HepG2 (cell line): ENCODE results near the gene SRF. TPM values are rescaled to one million over a fixed set of nuclear protein-coding genes. Genes with fewer than 3 reads are reported as not detected.

Experiments
- AGO2 ChIP-seq: fragments of 200-400 bp; formaldehyde crosslinking; optimal IDR thresholded peaks from 2 replicates; pipeline ENCODE3; 2017; ENCODE audit warnings: mild to moderate bottlenecking, low read depth, low read length, moderate library complexity
- ATF1 ChIP-seq: IDR thresholded peaks from 2 replicates; pipeline ENCODE4 v1.6.1; 2016; ENCODE audit warnings: mild to moderate bottlenecking, control low read depth
- CENPT ChIP-seq: sonication (generic); formaldehyde crosslinking; IDR thresholded peaks from 2 replicates; pipeline ENCODE4 v1.8.0; 2022; ENCODE audit warnings: low read depth, mild to moderate bottlenecking, moderate library complexity, missing genetic modification reagents
- MEIS1 ChIP-seq: sonication (generic); formaldehyde crosslinking; IDR thresholded peaks from 2 replicates; pipeline ENCODE4 v1.9.0; 2021; ENCODE audit warnings: mild to moderate bottlenecking, missing genetic modification reagents, moderate library complexity, borderline replicate concordance
- NR1H2 ChIP-seq: sonication (generic); formaldehyde crosslinking; IDR thresholded peaks from 2 replicates; pipeline ENCODE4 v1.8.1; 2022; ENCODE audit warnings: low read depth, missing genetic modification reagents, borderline replicate concordance
- PAWR ChIP-seq: sonication (generic); formaldehyde crosslinking; IDR thresholded peaks from 2 replicates; pipeline ENCODE4 v1.4.0; 2020; ENCODE audit warnings: missing genetic modification reagents, mild to moderate bottlenecking, borderline replicate concordance
- RBM22 ChIP-seq: fragments of 200-400 bp; formaldehyde crosslinking; optimal IDR thresholded peaks from 2 replicates; pipeline ENCODE3; 2017; ENCODE audit warnings: mild to moderate bottlenecking, low read length, moderate library complexity
- REL ChIP-seq: sonication (generic); formaldehyde crosslinking; conservative IDR thresholded peaks from 2 replicates; pipeline ENCODE4 v1.8.0; 2022; ENCODE audit warnings: mild to moderate bottlenecking, missing genetic modification reagents, moderate library complexity
- SOX13 ChIP-seq, 3 experiments: fragments of 450-650 bp in 1 of 3; sonication (generic) in 1 of 3; formaldehyde crosslinking in 1 of 3; IDR thresholded peaks in 2 of 3; conservative IDR thresholded peaks in 1 of 3; 2 replicates each; pipeline versions ENCODE4 v1.5.0 to v1.6.1; 2016 to 2020; ENCODE audit warnings: antibody characterized with exemption in 1 of 3, mild to moderate bottlenecking in 1 of 3, missing compliant biosample characterization in 1 of 3, missing genetic modification reagents in 1 of 3, moderate library complexity in 1 of 3
- TCF12 ChIP-seq, 2 experiments: fragments of 450-650 bp in 1 of 2; sonication (generic) in 1 of 2; formaldehyde crosslinking in 1 of 2; IDR thresholded peaks; 2 replicates each; pipeline versions ENCODE4 v1.6.1 to v1.8.0; 2017 to 2022; ENCODE audit warnings: antibody characterized with exemption in 1 of 2, mild to moderate bottlenecking in 1 of 2, missing genetic modification reagents in 1 of 2, moderate library complexity in 1 of 2
- ZFX ChIP-seq: sonication (generic); formaldehyde crosslinking; IDR thresholded peaks from 2 replicates; pipeline ENCODE4 v1.4.0; 2020; ENCODE audit warnings: mild to moderate bottlenecking, low read depth, missing genetic modification reagents, moderate library complexity
- ZNF501 ChIP-seq: sonication (generic); formaldehyde crosslinking; IDR thresholded peaks from 2 replicates; pipeline ENCODE4 v1.5.1; 2020; ENCODE audit warnings: mild to moderate bottlenecking, moderate library complexity, missing genetic modification reagents
- ZNF678 ChIP-seq: sonication (generic); formaldehyde crosslinking; IDR thresholded peaks from 2 replicates; pipeline ENCODE4 v1.4.0; 2020; ENCODE audit warnings: mild to moderate bottlenecking, missing genetic modification reagents
- ZNF749 ChIP-seq: sonication (generic); formaldehyde crosslinking; IDR thresholded peaks from 2 replicates; pipeline ENCODE4 v1.8.0; 2022; ENCODE audit warnings: mild to moderate bottlenecking, missing genetic modification reagents, moderate library complexity, borderline replicate concordance
- polyA plus RNA-seq, 8 experiments: library from polyadenylated mRNA; depleted of rRNA in 3 of 8; stranded (reverse) in 7 of 8; unstranded in 1 of 8; fragments of >200 nt; fragmentation: Illumina TruSeq in 4 of 8; extraction: Trizol in 4 of 8; gene quantifications; 2 replicates each; pipeline versions ENCODE4 v1.2.1 to v1.2.3, GENCODE V29; 2011 to 2016; ENCODE audit warnings: low read depth in 4 of 8, missing spikeins in 1 of 8, mixed read lengths in 1 of 8; ENCODE audit not compliant: insufficient read depth in 1 of 8
- total RNA-seq, 5 experiments: library from RNA; depleted of rRNA; stranded (reverse); fragments of >200 nt; fragmentation: Illumina TruSeq; extraction: Trizol; gene quantifications; 2 replicates each; pipeline ENCODE4 v1.2.3, GENCODE V29; 2016; ENCODE audit warnings: low read depth in 1 of 5
- TF ChIP-seq, protein P1 (sequence below), 2 experiments: sonication (generic) in 1 of 2; formaldehyde crosslinking in 1 of 2; IDR thresholded peaks; 2 replicates each; pipeline versions ENCODE4 v1.6.1 to v1.9.0; 2014 to 2022; ENCODE audit warnings: antibody characterized with exemption in 1 of 2, borderline replicate concordance in 1 of 2, inconsistent platforms in 1 of 2, low read depth in 1 of 2, missing genetic modification reagents in 1 of 2
- TF ChIP-seq, protein P2 (sequence below): IDR thresholded peaks from 2 replicates; pipeline ENCODE4 v1.6.1; 2016; ENCODE audit warnings: low read depth
- TF ChIP-seq, protein P3 (sequence below): sonication (generic); formaldehyde crosslinking; IDR thresholded peaks from 2 replicates; pipeline ENCODE4 v1.4.0; 2020; ENCODE audit warnings: missing genetic modification reagents

SRF gene
- total and polyA plus RNA-seq, 2 of the 13 experiments (the other 11 are each of a cell fraction or from before 2014, with no cell fraction given), result 25.5 to 44.1 TPM

DNA sequence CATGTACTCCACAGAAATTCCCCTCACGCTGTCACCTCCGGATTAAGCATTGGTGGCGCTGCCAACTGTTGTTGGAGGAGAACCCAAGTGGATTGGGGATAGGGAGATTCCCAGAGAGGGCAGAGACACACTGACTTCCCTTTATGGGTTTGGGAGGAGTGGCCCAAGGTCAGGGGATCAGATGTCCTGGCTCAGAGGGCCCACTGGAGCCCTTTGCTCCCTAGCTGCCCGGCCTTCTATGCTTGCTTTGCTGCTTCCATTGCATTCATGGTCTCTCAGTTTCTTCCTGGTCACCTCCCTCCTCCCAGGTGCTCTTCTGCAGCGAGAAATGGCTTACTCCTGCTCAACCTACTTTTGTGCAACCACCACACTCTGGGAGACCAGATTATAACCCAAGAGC is 25.3 kb downstream of the SRF start (continued):
- TF ChIP-seq, protein P1, sequence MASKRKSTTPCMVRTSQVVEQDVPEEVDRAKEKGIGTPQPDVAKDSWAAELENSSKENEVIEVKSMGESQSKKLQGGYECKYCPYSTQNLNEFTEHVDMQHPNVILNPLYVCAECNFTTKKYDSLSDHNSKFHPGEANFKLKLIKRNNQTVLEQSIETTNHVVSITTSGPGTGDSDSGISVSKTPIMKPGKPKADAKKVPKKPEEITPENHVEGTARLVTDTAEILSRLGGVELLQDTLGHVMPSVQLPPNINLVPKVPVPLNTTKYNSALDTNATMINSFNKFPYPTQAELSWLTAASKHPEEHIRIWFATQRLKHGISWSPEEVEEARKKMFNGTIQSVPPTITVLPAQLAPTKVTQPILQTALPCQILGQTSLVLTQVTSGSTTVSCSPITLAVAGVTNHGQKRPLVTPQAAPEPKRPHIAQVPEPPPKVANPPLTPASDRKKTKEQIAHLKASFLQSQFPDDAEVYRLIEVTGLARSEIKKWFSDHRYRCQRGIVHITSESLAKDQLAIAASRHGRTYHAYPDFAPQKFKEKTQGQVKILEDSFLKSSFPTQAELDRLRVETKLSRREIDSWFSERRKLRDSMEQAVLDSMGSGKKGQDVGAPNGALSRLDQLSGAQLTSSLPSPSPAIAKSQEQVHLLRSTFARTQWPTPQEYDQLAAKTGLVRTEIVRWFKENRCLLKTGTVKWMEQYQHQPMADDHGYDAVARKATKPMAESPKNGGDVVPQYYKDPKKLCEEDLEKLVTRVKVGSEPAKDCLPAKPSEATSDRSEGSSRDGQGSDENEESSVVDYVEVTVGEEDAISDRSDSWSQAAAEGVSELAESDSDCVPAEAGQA (IDR thresholded peaks at IDR 0.05; ENCODE audit: low read depth), result no peak
- TF ChIP-seq, protein P1 (CRISPR knock-in tag; IDR thresholded peaks at IDR 0.05; ENCODE audit: borderline replicate concordance), result no peak
- TF ChIP-seq ZFX (CRISPR knock-in tag), result peak; percentile 47; the same call in 1 of the 2 replicates
- TF ChIP-seq CENPT (CRISPR knock-in tag), result no peak
- TF ChIP-seq, protein P2, sequence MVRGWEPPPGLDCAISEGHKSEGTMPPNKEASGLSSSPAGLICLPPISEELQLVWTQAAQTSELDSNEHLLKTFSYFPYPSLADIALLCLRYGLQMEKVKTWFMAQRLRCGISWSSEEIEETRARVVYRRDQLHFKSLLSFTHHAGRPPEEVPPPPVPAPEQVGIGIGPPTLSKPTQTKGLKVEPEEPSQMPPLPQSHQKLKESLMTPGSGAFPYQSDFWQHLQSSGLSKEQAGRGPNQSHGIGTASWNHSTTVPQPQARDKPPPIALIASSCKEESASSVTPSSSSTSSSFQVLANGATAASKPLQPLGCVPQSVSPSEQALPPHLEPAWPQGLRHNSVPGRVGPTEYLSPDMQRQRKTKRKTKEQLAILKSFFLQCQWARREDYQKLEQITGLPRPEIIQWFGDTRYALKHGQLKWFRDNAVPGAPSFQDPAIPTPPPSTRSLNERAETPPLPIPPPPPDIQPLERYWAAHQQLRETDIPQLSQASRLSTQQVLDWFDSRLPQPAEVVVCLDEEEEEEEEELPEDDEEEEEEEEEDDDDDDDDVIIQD (CRISPR knock-in tag), result no peak
- TF ChIP-seq, protein P3, sequence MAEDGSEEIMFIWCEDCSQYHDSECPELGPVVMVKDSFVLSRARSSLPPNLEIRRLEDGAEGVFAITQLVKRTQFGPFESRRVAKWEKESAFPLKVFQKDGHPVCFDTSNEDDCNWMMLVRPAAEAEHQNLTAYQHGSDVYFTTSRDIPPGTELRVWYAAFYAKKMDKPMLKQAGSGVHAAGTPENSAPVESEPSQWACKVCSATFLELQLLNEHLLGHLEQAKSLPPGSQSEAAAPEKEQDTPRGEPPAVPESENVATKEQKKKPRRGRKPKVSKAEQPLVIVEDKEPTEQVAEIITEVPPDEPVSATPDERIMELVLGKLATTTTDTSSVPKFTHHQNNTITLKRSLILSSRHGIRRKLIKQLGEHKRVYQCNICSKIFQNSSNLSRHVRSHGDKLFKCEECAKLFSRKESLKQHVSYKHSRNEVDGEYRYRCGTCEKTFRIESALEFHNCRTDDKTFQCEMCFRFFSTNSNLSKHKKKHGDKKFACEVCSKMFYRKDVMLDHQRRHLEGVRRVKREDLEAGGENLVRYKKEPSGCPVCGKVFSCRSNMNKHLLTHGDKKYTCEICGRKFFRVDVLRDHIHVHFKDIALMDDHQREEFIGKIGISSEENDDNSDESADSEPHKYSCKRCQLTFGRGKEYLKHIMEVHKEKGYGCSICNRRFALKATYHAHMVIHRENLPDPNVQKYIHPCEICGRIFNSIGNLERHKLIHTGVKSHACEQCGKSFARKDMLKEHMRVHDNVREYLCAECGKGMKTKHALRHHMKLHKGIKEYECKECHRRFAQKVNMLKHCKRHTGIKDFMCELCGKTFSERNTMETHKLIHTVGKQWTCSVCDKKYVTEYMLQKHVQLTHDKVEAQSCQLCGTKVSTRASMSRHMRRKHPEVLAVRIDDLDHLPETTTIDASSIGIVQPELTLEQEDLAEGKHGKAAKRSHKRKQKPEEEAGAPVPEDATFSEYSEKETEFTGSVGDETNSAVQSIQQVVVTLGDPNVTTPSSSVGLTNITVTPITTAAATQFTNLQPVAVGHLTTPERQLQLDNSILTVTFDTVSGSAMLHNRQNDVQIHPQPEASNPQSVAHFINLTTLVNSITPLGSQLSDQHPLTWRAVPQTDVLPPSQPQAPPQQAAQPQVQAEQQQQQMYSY (CRISPR knock-in tag), result no peak
- TF ChIP-seq RBM22, result no peak
- no peak for TF ChIP-seq ZNF749 (CRISPR knock-in tag)
- TF ChIP-seq ZNF501 (CRISPR knock-in tag), result no peak
- no peak for TF ChIP-seq REL
- no peak for TF ChIP-seq ZNF678
- no peak for TF ChIP-seq AGO2
- TF ChIP-seq TCF12 (IDR thresholded peaks at IDR 0.05), result no peak
- TF ChIP-seq TCF12 (CRISPR knock-in tag; IDR thresholded peaks at IDR 0.05), result no peak
- TF ChIP-seq MEIS1 (CRISPR knock-in tag), result no peak
- TF ChIP-seq PAWR (CRISPR knock-in tag), result no peak
- no peak for TF ChIP-seq NR1H2 (CRISPR knock-in tag)
- no peak for TF ChIP-seq ATF1 (CRISPR knock-in tag)
- no peak for TF ChIP-seq SOX13 (IDR thresholded peaks at IDR 0.05)
- no peak for TF ChIP-seq SOX13 (CRISPR knock-in tag; conservative IDR thresholded peaks at IDR 0.05 in 1 of 2, IDR thresholded peaks at IDR 0.05 in 1 of 2)
